Stomach (tissue), 4 donors: ENCODE data around the gene ETV7.

Experiments
- POLR2A ChIP-seq, 4 donors: fragments of 450-650 bp; IDR thresholded peaks; one replicate each; pipeline ENCODE4 v1.6.1; 2016; ENCODE audit warnings: antibody characterized with exemption in 4 of 4, control low read depth in 2 of 4, mild to moderate bottlenecking in 1 of 4, moderate library complexity in 1 of 4
- POLR2AphosphoS5 ChIP-seq, 3 donors: sonication (generic); formaldehyde crosslinking; IDR thresholded peaks; one replicate each; pipeline ENCODE4 v1.6.1; 2016; ENCODE audit warnings: antibody characterized with exemption in 3 of 3
- TF ChIP-seq, protein P1 (sequence below), 7 experiments: fragments of 450-650 bp in 4 of 7; fragments of 200-600 bp in 3 of 7; sonication (generic) in 3 of 7; IDR thresholded peaks; one replicate each; pipeline ENCODE4 v1.5.1; 2016 to 2019; ENCODE audit warnings: antibody characterized with exemption in 7 of 7, control low read depth in 2 of 7, mild to moderate bottlenecking in 1 of 7

DNA sequence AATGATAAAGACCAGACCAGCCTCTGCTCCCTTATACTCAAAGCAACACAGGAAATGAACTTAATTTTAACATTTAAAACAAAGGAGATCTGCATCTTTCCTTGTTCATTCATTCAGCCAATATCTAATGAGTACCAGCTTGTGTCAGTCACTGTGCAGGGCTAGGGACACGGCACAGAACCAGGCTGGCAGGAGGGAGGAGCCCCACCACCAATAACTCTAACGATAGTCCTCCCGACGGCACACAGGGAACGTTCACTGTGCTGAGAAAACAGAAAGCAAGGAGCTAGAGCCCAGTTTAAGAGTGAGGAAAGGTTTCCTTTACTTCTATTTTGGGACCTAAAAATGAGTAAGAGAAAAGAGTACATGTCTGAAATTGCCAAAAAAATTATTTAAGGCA lies 9.9 kb downstream of the ETV7 start:
- no peak for TF ChIP-seq POLR2A (IDR thresholded peaks at IDR 0.05)
- TF ChIP-seq, protein P1, sequence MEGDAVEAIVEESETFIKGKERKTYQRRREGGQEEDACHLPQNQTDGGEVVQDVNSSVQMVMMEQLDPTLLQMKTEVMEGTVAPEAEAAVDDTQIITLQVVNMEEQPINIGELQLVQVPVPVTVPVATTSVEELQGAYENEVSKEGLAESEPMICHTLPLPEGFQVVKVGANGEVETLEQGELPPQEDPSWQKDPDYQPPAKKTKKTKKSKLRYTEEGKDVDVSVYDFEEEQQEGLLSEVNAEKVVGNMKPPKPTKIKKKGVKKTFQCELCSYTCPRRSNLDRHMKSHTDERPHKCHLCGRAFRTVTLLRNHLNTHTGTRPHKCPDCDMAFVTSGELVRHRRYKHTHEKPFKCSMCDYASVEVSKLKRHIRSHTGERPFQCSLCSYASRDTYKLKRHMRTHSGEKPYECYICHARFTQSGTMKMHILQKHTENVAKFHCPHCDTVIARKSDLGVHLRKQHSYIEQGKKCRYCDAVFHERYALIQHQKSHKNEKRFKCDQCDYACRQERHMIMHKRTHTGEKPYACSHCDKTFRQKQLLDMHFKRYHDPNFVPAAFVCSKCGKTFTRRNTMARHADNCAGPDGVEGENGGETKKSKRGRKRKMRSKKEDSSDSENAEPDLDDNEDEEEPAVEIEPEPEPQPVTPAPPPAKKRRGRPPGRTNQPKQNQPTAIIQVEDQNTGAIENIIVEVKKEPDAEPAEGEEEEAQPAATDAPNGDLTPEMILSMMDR (IDR thresholded peaks at IDR 0.05): no peak
- no peak for TF ChIP-seq POLR2AphosphoS5 (IDR thresholded peaks at IDR 0.05)
